OCI-LY7 (cell line): ENCODE results near the gene CTAGE6. TPM values are rescaled to one million over a fixed set of nuclear protein-coding genes. Genes with fewer than 3 reads are reported as not detected.
"Not testable (repeated sequence)": the region's sequence is repeated elsewhere in the genome, so short reads cannot be mapped to it uniquely, and the experiment has no call there.

ENCODE experiments used
- BruUV-seq: library from RNA; stranded (reverse); fragments of 400-500 nt; replicated peaks from 2 replicates; lab custom pipeline; 2021; lab: Mats Ljungman, UMichigan
- CTCF ChIA-PET: fragments of 300-600 bp; sonication (Branson Sonifier 250); formaldehyde crosslinking; loops from one replicate; lab custom pipeline; 2022; ENCODE audit warnings: antibody characterized with exemption; ENCODE audit not compliant: unreplicated experiment; lab: Charles Lee
- POLR2A ChIA-PET: fragments of 300-600 bp; sonication (Branson Sonifier 250); formaldehyde crosslinking; loops from one replicate; lab custom pipeline; 2022; ENCODE audit warnings: antibody characterized with exemption; lab: Charles Lee
- DNase-seq: peaks from one replicate; pipeline ENCODE4 v3.0.0-alpha.2; 2015; ENCODE audit warnings: low spot score
- H2AFZ ChIP-seq: fragments of 200-600 bp; sonication (generic), shearing (Covaris generic); 2 replicates; pipeline ENCODE4 v1.6.1; 2014; ENCODE audit warnings: mild to moderate bottlenecking, antibody characterized with exemption, low read length, moderate library complexity
- H3K27ac ChIP-seq: fragments of 200-600 bp; sonication (generic); 2 replicates; pipeline ENCODE4 v1.5.1; 2014; ENCODE audit warnings: mixed run types, low read depth, mild to moderate bottlenecking, moderate library complexity, low read length, inconsistent platforms; ENCODE audit not compliant: poor library complexity, severe bottlenecking
- H3K36me3 ChIP-seq: fragments of 200-600 bp; sonication (generic); 2 replicates; pipeline ENCODE4 v1.6.1; 2014; ENCODE audit warnings: mild to moderate bottlenecking, antibody characterized with exemption, low read length, moderate library complexity, mixed read lengths; ENCODE audit not compliant: insufficient read depth
- H3K4me1 ChIP-seq: fragments of 200-600 bp; sonication (generic); 2 replicates; pipeline ENCODE4 v1.5.1; 2014; ENCODE audit warnings: mild to moderate bottlenecking, low read length; ENCODE audit not compliant: insufficient read depth, poor library complexity, severe bottlenecking
- H3K4me2 ChIP-seq: fragments of 200-600 bp; sonication (generic); 2 replicates; pipeline ENCODE4 v1.6.1; 2014; ENCODE audit warnings: mild to moderate bottlenecking, low read length
- H3K4me3 ChIP-seq: fragments of 200-600 bp; sonication (generic); 2 replicates; pipeline ENCODE4 v1.5.1; 2014; ENCODE audit warnings: mild to moderate bottlenecking, low read depth, low read length; ENCODE audit not compliant: poor library complexity, severe bottlenecking
- H3K79me2 ChIP-seq: fragments of 200-600 bp; sonication (generic); 2 replicates; pipeline ENCODE4 v1.6.1; 2016; ENCODE audit warnings: low read depth, mild to moderate bottlenecking, low read length, moderate library complexity, mixed read lengths; ENCODE audit not compliant: insufficient read depth
- H3K9me2 ChIP-seq: fragments of 200-600 bp; sonication (generic); 2 replicates; pipeline ENCODE4 v1.6.1; 2016; ENCODE audit warnings: mild to moderate bottlenecking, low read length, mixed read lengths; ENCODE audit not compliant: insufficient read depth
- H3K9me3 ChIP-seq: fragments of 200-600 bp; sonication (generic); 2 replicates; pipeline ENCODE4 v1.6.1; 2014; ENCODE audit warnings: mild to moderate bottlenecking, mixed run types, low read length, mixed read lengths
- H4K20me1 ChIP-seq: fragments of 200-600 bp; sonication (generic); 2 replicates; pipeline ENCODE4 v1.6.1; 2014; ENCODE audit warnings: mild to moderate bottlenecking, antibody characterized with exemption, low read length, moderate library complexity, mixed read lengths; ENCODE audit not compliant: insufficient read depth
- intact Hi-C: fragments of 100-400 bp; cut with micrococcal nuclease; formaldehyde crosslinking; loops from one replicate; pipeline ENCODE4 v1.10.0; 2022; ENCODE audit not compliant: unreplicated experiment
- total RNA-seq, 2 experiments: library from RNA; depleted of rRNA in 1 of 2; stranded (reverse); fragments of >200 nt in 1 of 2; shearing (Covaris generic) in 1 of 2; gene quantifications; 2 replicates each; pipeline ENCODE4 v1.2.3, GENCODE V29; 2014 to 2022

Gene CTAGE6
- total RNA-seq, 2 experiments from 2014 or later = not detected

- H3K9me2 ChIP-seq, BruUV-seq: not testable (repeated sequence)
Measured at GRCh38 chr7:143785415-143786182, 28.1 kb upstream of the CTAGE6 start.

GRCh38 chr7:143779591-143779990 is 22.1 kb upstream of the CTAGE6 start:
- H3K9me3 ChIP-seq, POLR2A ChIA-PET, H4K20me1 ChIP-seq, H3K4me3 ChIP-seq, H3K9me2 ChIP-seq, BruUV-seq, DNase-seq, H2AFZ ChIP-seq, H3K36me3 ChIP-seq, intact Hi-C loops, CTCF ChIA-PET, H3K79me2 ChIP-seq, H3K4me2 ChIP-seq, H3K4me1 ChIP-seq, H3K27ac ChIP-seq: not testable (repeated sequence)

More at GRCh38 chr7:143785415-143786182, 28.1 kb upstream of the CTAGE6 start:
- H3K9me3 ChIP-seq, H3K4me3 ChIP-seq, H3K36me3 ChIP-seq, H2AFZ ChIP-seq, CTCF ChIA-PET, H3K79me2 ChIP-seq, DNase-seq, H3K4me1 ChIP-seq, H3K27ac ChIP-seq, POLR2A ChIA-PET, H4K20me1 ChIP-seq, H3K4me2 ChIP-seq, intact Hi-C loops: not testable (repeated sequence)

GRCh38 chr7:143772738-143773468 is 15.4 kb upstream of the CTAGE6 start:
- H4K20me1 ChIP-seq, CTCF ChIA-PET, H3K27ac ChIP-seq, H3K4me1 ChIP-seq, H3K9me2 ChIP-seq, H3K4me2 ChIP-seq, H3K36me3 ChIP-seq, H2AFZ ChIP-seq, H3K79me2 ChIP-seq, H3K9me3 ChIP-seq, intact Hi-C loops, BruUV-seq, H3K4me3 ChIP-seq, POLR2A ChIA-PET, DNase-seq: not testable (repeated sequence)

GRCh38 chr7:143767531-143767930 is 10.0 kb upstream of the CTAGE6 start:
- DNase-seq, H3K9me3 ChIP-seq, H2AFZ ChIP-seq, H3K9me2 ChIP-seq, POLR2A ChIA-PET, CTCF ChIA-PET, BruUV-seq, intact Hi-C loops, H3K4me2 ChIP-seq, H3K27ac ChIP-seq, H3K79me2 ChIP-seq, H3K36me3 ChIP-seq, H3K4me1 ChIP-seq, H4K20me1 ChIP-seq, H3K4me3 ChIP-seq: not testable (repeated sequence)

GRCh38 chr7:143765678-143766077 is 8.2 kb upstream of the CTAGE6 start:
- DNase-seq, H3K27ac ChIP-seq, BruUV-seq, H3K4me2 ChIP-seq, H3K9me2 ChIP-seq, H3K4me1 ChIP-seq, H3K9me3 ChIP-seq, CTCF ChIA-PET, POLR2A ChIA-PET, H3K36me3 ChIP-seq, H3K4me3 ChIP-seq, H4K20me1 ChIP-seq, H3K79me2 ChIP-seq, H2AFZ ChIP-seq, intact Hi-C loops: not testable (repeated sequence)

- intact Hi-C loops = not testable (repeated sequence)
Measured at GRCh38 chr7:143763065-143763464, 5.6 kb upstream of the CTAGE6 start.

More at GRCh38 chr7:143763065-143763464, 5.6 kb upstream of the CTAGE6 start:
- BruUV-seq, H3K4me3 ChIP-seq, H3K36me3 ChIP-seq, H2AFZ ChIP-seq, POLR2A ChIA-PET, H3K4me2 ChIP-seq, CTCF ChIA-PET, H3K9me2 ChIP-seq, H3K9me3 ChIP-seq, H3K79me2 ChIP-seq, H3K27ac ChIP-seq, DNase-seq, H4K20me1 ChIP-seq, H3K4me1 ChIP-seq: not testable (repeated sequence)
